Ammon's horn (tissue), 1 donor: ENCODE results near the gene IL1RAP.

ENCODE experiments used
- DNase-seq: peaks from one replicate; pipeline ENCODE4 v3.0.0-alpha.2; 2016; ENCODE audit warnings: low spot score

Gene IL1RAP

GRCh38 chr3:190614226-190615059 lies 100.6 kb downstream of the IL1RAP start:
- DNase-seq: no peak

DNA sequence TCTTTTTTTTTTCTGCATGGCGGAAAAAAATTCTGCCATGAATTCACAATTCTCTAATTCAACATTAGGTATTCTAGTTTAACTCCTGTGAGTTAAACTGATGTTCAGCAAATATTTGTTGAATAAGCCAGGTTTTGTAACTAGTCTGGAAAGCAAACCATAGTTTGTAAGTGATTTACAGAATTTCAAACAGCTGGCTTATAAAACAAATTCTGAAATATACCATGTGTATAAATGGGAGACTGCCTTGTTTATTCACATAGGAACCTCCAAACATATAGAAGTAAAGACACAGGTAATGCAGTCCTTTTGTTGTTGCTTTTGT lies 101.1 kb downstream of the IL1RAP start:
- no peak for DNase-seq

- DNase-seq: no peak
Measured at GRCh38 chr3:190615607-190616006, 101.7 kb downstream of the IL1RAP start.

GRCh38 chr3:190616637-190617036 lies 102.8 kb downstream of the IL1RAP start:
- DNase-seq: no peak

DNA sequence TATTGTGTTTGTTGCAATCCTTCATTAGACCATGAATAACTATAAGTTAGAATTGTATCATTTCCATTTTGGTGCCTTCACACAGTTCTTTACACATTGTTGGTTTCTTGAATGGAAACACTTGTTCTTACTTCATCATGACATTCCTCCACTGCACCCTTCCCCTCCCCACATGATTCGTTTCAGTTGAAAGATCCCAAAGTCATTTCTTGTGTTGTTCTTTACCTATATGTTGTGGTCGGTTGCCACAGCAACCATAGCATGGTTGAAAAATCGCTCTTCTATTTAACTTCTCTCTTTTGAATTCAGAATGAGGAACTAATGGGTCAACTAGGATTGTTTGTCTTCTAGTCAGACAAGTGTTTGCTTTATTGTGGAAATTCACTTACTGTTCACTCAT lies 103.3 kb downstream of the IL1RAP start:
- no peak for DNase-seq

DNA sequence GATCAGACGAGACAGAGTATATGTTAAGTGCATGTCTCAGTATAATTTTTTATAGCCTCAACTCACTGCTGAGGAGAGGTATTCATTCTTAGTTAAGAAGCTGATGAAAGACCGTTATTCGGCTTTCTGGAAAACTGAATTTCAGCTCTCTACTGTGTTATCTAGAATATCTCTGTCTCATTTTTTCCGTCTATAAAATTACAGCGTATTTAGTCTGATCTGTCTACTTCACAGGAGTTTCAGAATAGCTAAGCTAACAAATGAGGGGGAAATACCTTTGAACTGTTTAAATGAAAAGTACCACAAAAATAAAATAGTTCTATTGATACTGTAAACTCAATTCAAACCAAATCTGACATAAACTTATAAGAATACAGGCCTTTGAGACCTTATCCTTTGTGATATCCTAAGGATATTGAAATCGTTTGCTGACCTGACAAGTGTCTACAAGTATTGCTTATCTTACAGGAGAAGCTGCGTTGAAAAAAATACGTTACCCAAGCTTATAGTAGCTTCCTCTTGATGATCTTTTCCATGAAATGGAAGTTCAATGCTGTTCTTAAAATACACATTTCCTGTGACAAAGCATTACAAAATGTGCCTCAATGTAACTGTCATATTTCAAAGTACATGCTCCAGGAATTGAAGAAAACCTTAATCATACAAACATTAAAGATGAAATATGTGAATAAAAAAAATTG lies 104.6 kb downstream of the IL1RAP start:
- DNase-seq: no peak

- DNase-seq: no peak
Measured at GRCh38 chr3:190619353-190619752, 105.5 kb downstream of the IL1RAP start.

DNA sequence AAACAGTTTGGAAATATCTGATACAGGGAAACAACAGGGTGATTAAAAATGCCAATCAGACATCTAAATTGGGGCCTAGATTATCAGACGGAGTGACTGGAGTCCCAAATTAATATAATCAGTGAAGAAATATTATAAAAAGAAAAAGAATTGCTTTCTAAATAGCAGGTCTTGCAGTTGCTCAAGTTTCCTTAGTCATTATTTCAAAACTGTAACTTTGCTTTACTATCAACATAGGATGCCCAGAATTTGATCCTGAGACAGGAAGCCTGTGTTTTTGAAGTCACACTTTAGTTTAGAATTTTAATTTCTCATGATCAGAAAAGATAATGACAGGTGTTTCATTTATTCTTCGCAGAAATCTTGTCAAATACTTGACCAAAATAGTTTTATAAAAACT lies 105.9 kb downstream of the IL1RAP start:
- DNase-seq: no peak

- DNase-seq: no peak
Measured at GRCh38 chr3:190620886-190621608, 107.2 kb downstream of the IL1RAP start.

GRCh38 chr3:190621927-190622326 lies 108.0 kb downstream of the IL1RAP start:
- no peak for DNase-seq

DNA sequence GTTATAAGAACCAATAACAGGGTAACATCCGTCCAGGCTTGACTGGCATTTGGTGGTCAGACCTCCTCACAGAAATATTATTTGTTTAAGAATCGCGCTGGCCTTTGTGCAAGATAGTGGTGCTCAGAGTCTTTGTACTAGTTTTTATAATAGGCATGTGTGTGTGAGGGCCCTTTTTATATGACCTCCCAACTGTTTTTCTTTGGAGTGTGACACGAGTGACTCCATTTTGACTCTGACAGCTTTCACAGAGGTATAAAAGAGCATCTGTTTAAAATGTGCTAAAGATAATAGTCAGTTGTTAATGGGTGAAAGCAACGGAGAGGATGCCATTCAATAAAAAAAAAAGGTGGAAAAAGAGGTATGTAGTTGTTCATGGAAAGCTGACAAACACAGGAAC lies 110.4 kb downstream of the IL1RAP start:
- DNase-seq: no peak

DNA sequence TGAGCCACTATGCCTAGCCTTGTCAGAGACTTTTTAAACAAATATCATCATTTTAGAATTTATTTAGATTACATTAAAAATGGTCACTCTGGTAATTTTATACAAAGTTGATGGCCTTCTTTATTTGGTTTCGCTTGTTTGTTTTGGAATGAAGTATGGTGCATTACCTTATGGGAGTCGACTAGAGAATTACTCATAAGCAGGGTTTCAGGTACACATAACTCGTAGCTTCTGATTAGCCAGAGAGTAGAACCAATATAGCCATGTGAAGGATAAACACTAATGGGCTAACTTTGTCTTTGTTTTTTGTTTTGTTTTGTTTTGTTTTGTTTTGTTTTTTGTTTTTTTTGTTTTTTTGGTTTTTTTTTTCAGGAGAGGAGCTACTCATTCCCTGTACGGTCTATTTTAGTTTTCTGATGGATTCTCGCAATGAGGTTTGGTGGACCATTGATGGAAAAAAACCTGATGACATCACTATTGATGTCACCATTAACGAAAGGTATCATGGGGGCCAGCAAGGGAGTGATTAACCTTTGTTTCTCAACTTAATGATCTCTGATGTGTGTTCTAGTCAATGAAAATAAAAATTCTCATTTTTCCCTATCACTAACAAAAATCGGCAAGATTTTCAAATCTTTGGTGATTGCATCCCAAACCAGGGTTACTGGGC lies 113.2 kb downstream of the IL1RAP start:
- DNase-seq: no peak

GRCh38 chr3:190629088-190629487 lies 115.2 kb downstream of the IL1RAP start:
- DNase-seq: no peak

DNA sequence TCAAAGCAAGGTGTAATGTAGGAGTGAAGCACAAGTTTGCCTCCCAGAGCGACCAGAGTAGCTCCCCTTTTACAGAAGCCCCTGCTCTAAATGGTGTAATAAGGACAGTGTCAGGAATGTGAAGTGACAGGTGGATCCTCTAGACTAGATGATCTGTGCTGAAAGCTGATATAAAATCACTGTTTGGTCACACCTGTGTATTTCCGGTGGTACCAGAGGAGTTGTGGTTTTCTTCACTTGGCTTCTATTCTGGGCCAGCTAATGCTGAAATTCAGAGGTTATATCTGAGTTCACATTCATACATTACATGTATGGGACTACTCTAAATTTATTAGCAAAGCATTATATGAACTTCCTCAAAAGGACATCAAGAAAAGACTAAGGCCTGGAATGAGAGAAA lies 117.4 kb downstream of the IL1RAP start:
- no peak for DNase-seq

DNA sequence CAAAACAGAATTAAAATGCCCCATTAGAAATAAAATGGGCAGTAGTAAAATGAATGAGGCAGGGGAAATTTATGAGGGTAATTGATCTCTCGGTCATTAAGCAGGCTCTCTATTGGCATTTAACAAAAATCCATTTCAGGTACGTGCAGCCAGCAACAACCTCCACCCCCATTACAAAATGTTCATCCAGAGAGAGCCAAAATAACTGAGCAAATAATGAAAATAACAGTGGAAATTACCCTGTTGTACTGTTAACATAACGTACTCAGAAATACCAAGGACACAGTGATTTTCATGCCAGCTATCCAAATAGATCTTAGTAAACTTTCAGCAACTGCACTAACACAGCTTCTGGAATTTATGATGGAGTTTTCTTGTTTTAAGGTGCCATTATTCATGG lies 127.7 kb downstream of the IL1RAP start:
- DNase-seq: no peak

DNA sequence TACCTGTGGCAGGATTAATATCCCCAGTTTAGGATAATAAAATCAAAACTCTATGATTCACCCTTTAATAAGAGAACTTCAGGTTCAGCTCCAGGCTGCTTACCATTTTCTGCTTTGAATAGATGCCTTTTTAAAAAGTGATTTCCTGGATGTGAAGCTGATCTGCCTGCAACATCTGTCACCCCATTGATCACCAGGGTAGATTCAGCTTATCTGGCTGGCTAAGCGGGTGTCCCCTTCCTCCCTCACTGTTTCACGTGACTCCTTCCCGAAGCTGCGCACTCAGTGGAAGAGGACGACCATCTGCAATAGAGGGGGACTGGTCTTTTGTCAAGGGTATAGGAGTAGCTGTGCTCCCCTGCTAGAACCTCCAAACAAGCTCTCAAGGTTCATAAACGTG lies 128.1 kb downstream of the IL1RAP start:
- no peak for DNase-seq

DNA sequence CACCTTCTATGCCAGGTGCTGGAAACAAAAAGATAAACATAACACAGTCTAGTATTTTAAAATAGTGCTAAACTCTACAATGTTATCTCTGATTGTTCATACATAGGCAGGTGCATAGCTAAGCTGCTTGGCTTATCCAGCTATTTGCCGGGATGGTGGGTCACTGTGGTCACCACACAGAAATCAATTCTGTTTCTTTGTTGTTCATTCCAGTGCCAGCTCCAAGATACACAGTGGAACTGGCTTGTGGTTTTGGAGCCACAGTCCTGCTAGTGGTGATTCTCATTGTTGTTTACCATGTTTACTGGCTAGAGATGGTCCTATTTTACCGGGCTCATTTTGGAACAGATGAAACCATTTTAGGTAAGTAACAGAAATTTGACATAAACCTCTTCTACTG lies 130.2 kb downstream of the IL1RAP start:
- no peak for DNase-seq

DNA sequence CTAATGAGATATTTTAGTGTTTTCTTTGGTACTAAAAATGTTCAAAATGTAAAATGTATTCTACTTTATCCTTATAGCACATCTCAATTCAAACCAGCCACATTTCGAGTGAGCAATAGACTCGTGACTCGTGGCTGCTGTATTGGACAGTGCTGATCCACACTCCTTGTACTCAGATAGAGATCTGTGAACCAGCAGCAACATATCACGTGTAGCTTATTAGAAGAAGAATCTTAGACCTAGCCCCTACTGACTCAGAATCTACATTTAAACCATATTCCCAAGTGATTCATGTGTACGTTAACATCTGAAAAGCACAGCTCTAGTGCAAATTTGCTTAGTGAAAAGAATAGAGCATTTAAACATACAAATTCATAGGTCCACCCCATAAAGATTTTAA lies 130.9 kb downstream of the IL1RAP start:
- no peak for DNase-seq

DNA sequence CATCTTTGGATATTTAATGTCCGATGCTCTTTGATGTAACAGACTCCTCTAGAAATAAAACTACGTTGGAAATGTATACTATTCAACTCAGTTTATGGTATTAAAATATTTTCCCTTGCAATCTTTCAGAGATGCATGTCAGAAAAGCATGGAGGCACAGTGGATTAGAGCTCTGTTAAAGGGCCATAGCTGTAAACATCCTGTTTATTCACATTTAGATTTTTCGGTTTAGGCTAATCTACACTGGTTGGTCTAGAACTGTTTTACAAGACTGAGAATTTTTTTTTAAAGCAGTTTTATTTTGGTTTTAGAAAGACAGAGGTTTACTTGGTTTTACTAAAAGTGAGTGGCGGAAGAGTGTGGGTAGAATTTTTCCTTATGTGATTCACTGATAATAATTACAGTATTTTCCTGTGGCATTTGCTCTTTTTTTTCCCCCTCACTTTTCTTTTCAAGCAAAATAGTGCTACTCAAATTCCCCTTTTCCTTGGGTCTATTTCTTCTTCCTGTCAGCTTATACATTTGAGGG lies 132.1 kb downstream of the IL1RAP start:
- DNase-seq: no peak

DNA sequence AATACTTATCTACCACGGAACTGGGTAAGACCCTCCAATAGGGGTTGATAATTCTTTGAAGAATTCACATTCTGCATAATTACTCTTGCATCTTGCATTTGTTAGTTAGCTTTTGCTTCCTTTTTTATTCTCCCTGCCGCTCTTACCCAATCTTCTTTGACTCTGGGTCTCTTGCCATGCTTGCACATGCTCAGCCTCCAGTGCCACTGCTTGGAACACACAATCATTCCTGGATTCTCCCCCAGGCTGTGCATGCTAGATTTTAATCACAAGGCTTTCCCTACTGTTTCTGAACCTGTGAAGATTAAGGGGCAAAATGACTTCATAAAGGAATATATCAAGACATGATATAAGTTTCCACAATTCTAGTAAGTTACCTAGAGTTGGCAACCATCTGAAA lies 133.1 kb downstream of the IL1RAP start:
- no peak for DNase-seq

DNA sequence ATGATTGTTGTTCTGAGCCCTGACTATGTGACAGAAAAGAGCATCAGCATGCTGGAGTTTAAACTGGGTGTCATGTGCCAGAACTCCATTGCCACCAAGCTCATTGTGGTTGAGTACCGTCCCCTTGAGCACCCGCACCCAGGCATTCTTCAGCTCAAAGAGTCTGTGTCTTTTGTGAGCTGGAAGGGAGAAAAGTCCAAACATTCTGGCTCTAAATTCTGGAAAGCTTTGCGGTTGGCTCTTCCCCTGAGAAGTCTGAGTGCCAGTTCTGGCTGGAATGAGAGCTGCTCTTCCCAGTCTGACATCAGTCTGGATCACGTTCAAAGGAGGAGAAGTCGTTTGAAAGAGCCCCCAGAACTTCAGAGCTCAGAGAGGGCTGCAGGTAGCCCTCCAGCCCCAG lies 142.0 kb downstream of the IL1RAP start:
- no peak for DNase-seq

GRCh38 chr3:190658106-190658505 lies 144.2 kb downstream of the IL1RAP start:
- no peak for DNase-seq
